Measurements from ENCODE around the gene ACOX3.
"Not testable (repeated sequence)": the region's sequence is repeated elsewhere in the genome, so short reads cannot be mapped to it uniquely, and the experiment has no call there.

ACOX3 gene

DNA sequence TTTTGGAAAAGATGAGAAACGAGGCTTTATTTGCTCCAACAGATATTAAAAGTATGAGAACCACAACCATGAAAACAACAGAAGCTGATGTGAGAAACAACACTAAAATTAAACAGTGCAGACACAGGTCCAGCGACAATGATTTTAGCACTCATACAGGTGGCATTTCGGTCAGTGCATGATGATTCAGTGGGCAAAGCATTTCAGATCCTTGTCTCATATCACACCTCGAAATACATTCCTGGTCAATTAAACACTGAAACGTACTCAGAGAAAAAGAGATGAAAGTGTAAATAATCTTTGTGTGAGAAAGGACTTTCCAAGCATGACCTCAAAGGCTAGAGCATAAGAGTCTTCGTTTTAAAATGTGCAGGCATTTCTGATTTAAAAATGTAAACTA lies 85.2 kb downstream of the ACOX3 start:
- peaks cover 7% of the 10 kb centered on the region for H3K27me3 ChIP-seq (ENCODE audit: control insufficient read depth, insufficient read depth, low read length)
- H3K4me3 ChIP-seq (ENCODE audit: low read length), result no peak overlapping the region
- H3K4me1 ChIP-seq (ENCODE audit: control insufficient read depth, insufficient read depth, low read length), result peaks cover 11% of the 10 kb centered on the region
- H3K9me3 ChIP-seq (ENCODE audit: control insufficient read depth, low read length), result no peaks in the 10 kb centered on the region
- H3K9ac ChIP-seq (ENCODE audit: low read length), result no peak overlapping the region
- no peaks in the 10 kb centered on the region for H3K36me3 ChIP-seq (ENCODE audit: control insufficient read depth, insufficient read depth, low read length)

DNA sequence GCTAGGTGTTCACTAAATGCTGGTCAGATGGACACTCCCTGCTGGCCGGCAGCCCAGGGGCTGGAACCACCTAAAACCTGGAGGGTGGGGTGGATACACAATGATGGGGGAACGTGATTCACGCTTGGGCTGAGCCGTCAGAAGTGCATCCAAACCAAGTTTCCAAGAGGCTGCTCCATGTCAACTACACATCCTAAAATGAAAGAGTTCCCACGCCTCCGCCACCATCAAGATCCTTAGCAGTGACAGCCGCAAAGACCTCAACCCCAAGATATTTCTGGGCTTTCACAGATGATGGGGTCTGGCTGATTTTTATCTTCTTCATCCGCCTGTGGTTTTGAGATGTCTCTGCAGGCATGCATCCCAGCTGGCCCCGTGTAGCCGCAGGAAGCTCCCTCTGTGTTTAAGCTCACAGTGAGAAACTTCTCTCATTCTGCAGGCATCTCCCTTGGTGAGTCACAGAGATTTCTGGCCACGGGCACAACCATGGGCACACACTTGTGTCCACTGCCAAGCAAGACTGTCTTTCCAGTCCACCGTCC lies 86.5 kb downstream of the ACOX3 start:
- Histone ChIP-seq H3K4me3 (ENCODE audit: low read length) (no peak overlapping the region), H3K9me3 (ENCODE audit: control insufficient read depth, low read length) (no peaks in the 10 kb centered on the region), H3K4me1 (ENCODE audit: control insufficient read depth, insufficient read depth, low read length) (peaks cover 11% of the 10 kb centered on the region)

DNA sequence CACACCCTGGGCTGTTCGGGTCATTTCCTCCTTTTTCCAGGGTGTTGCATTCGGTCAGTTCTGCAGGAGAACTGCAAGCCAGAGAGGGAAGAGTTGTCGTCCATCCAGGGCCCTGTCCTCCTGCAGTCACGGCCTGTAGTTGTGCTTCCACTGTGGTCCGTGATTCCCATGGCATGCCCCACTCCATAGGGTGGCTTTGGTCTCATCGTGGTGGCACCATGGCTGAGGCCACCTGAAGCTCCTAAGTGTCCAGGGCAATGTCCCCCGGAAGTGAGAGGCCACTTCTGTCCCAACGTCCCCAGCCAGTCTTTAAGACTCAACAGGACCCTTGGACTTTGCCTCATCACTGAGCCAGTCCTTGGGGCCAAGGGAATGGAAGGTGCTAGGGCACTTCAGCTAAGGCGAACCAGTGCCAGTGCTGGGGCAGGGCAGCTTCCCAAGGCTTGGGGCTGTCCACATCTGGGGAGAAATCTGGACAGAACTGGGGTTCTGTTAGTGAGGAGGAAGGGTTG lies 87.3 kb downstream of the ACOX3 start:
- H3K27me3 ChIP-seq (ENCODE audit: control insufficient read depth, insufficient read depth, low read length), result peaks cover 7% of the 10 kb centered on the region

More for the DNA sequence above, 86.5 kb downstream of the ACOX3 start:
- Histone ChIP-seq H3K27me3 (ENCODE audit: control insufficient read depth, insufficient read depth, low read length) (peaks cover 7% of the 10 kb centered on the region), H3K9ac (ENCODE audit: low read length) (no peak overlapping the region), H3K36me3 (ENCODE audit: control insufficient read depth, insufficient read depth, low read length) (no peaks in the 10 kb centered on the region)

DNA sequence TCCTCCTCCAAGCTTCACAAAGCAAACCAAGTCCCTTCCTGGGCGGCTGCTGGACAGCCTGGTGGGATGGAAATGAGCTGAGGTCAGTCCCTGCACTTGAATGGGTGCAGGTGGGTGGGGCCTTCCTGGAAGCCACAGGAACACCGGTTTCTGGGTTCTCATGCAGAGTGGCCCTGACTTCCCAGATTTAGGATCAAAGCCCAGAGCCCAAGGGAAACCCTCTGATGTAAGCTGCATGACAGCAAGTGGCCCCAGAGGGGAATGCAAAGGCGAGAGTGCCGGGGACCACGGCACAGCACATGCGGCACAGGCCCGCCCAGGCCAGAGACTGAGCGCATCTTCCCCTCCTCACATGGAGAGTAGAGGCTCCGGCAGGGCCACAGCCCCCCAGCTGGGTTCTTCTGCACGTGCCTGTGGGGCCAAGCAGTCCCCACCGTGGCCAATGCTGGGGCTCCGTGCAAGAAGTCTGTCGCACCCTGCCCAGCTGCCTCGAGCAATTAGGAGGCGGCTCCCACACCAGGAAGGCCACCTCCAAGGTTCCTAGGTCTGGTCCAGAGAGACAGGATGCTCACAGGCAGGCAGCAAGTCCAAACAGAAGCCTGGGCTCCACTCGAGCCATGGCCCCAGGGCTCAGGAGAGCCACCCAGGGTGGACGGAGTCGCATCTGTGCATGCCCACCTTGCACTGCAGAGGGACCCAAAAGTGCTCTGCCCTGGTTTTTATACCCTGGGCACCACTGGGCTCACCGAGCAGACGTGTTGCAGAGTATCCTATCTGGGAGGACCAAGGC lies 88.0 kb downstream of the ACOX3 start:
- H3K4me1 ChIP-seq (ENCODE audit: control insufficient read depth, insufficient read depth, low read length), result peaks cover 11% of the 10 kb centered on the region
- H3K9ac ChIP-seq (ENCODE audit: low read length), result no peak overlapping the region
- H3K27me3 ChIP-seq (ENCODE audit: control insufficient read depth, insufficient read depth, low read length), result peaks cover 7% of the 10 kb centered on the region
- no peaks in the 10 kb centered on the region for H3K36me3 ChIP-seq (ENCODE audit: control insufficient read depth, insufficient read depth, low read length)
- H3K4me3 ChIP-seq (ENCODE audit: low read length), result no peak overlapping the region
- no peaks in the 10 kb centered on the region for H3K9me3 ChIP-seq (ENCODE audit: control insufficient read depth, low read length)

More for the DNA sequence above, 87.3 kb downstream of the ACOX3 start:
- Histone ChIP-seq H3K4me1 (ENCODE audit: control insufficient read depth, insufficient read depth, low read length) (peaks cover 11% of the 10 kb centered on the region), H3K36me3 (ENCODE audit: control insufficient read depth, insufficient read depth, low read length) (no peaks in the 10 kb centered on the region), H3K9ac (ENCODE audit: low read length) (no peak overlapping the region), H3K4me3 (ENCODE audit: low read length) (no peak overlapping the region), H3K9me3 (ENCODE audit: control insufficient read depth, low read length) (no peaks in the 10 kb centered on the region)

DNA sequence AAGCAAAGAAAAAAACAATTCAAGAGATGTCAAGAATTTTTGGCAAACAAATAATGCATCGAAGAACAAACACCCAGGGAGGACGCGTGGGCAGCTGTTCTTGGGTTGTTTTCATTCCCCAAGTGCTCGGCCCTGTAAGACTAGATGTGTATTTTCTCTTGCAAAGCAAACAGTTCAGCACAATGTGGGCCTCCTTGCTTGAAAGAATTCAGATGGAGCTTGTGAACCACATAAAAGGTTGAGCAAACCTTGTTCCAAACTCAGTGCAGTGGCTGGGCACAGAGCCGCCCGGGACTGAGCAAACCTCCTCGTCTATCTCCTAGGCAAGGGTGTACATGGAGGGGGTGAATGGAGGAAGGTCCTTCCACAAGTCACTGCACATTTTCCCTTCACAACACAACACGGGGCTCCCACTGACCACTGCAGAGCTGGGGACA lies 88.6 kb downstream of the ACOX3 start:
- Histone ChIP-seq H3K36me3 (ENCODE audit: control insufficient read depth, insufficient read depth, low read length) (no peaks in the 10 kb centered on the region), H3K4me1 (ENCODE audit: control insufficient read depth, insufficient read depth, low read length) (peaks cover 11% of the 10 kb centered on the region), H3K9me3 (ENCODE audit: control insufficient read depth, low read length) (no peaks in the 10 kb centered on the region), H3K27me3 (ENCODE audit: control insufficient read depth, insufficient read depth, low read length) (peaks cover 7% of the 10 kb centered on the region), H3K9ac (ENCODE audit: low read length) (no peak overlapping the region), H3K4me3 (ENCODE audit: low read length) (no peak overlapping the region)

DNA sequence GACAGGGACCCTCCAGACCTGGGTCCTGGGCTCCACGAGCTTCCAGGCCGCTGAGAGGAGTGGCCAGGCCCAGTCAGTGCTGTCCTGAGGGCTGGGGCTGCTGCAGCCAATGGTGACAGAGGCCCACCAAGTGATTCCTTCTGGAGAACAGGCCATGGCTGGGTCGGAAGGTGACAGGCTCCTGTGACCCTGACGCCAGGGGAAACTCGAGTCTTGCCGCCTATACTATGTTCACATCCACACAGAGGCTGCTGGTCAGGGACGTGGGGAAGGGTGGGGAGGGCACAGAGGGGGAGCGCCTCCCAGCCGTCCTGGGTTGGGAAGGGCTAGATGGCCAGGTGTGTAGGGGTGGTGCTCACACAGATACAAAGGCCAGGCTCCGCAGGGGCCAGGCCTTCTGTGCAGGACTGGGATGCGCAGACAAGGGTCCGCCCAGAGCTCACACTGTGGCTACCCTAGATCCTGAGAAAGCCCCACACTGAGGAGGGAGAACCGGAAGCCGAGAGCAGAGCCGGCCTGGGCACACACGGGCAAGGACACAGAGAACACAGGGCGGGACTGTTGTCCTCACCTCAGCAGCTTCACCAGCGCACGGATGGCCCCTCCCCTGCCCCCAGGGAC lies 89.6 kb downstream of the ACOX3 start:
- Histone ChIP-seq H3K9me3 (ENCODE audit: control insufficient read depth, low read length) (no peaks in the 10 kb centered on the region), H3K4me1 (ENCODE audit: control insufficient read depth, insufficient read depth, low read length) (peaks cover 11% of the 10 kb centered on the region), H3K36me3 (ENCODE audit: control insufficient read depth, insufficient read depth, low read length) (no peaks in the 10 kb centered on the region), H3K4me3 (ENCODE audit: low read length) (no peak overlapping the region), H3K27me3 (ENCODE audit: control insufficient read depth, insufficient read depth, low read length) (peaks cover 7% of the 10 kb centered on the region), H3K9ac (ENCODE audit: low read length) (no peak overlapping the region)

DNA sequence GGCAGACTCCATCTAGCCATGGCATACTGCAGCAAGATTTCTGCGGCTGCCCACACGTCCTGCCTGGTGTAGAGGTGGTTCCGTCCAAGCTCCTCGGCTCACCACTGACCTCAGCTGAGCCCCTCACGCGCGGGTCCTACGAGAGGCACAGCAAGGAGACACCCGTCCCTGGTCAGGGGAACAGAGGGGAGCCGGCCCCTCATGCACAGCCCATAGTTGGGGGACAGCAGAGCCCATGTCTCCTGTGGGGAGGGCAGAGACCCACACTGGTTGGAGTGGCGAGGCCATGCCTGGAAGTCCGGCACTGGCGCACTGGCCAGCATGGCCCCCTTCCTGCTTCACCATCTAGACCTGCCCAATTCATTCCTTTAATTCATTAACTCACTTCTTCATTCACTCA lies 90.2 kb downstream of the ACOX3 start:
- H3K27me3 ChIP-seq (ENCODE audit: control insufficient read depth, insufficient read depth, low read length), result peaks cover 7% of the 10 kb centered on the region
- peaks cover 11% of the 10 kb centered on the region for H3K4me1 ChIP-seq (ENCODE audit: control insufficient read depth, insufficient read depth, low read length)
- H3K9ac ChIP-seq (ENCODE audit: low read length), result no peak overlapping the region
- no peak overlapping the region for H3K4me3 ChIP-seq (ENCODE audit: low read length)
- no peaks in the 10 kb centered on the region for H3K36me3 ChIP-seq (ENCODE audit: control insufficient read depth, insufficient read depth, low read length)
- no peaks in the 10 kb centered on the region for H3K9me3 ChIP-seq (ENCODE audit: control insufficient read depth, low read length)

DNA sequence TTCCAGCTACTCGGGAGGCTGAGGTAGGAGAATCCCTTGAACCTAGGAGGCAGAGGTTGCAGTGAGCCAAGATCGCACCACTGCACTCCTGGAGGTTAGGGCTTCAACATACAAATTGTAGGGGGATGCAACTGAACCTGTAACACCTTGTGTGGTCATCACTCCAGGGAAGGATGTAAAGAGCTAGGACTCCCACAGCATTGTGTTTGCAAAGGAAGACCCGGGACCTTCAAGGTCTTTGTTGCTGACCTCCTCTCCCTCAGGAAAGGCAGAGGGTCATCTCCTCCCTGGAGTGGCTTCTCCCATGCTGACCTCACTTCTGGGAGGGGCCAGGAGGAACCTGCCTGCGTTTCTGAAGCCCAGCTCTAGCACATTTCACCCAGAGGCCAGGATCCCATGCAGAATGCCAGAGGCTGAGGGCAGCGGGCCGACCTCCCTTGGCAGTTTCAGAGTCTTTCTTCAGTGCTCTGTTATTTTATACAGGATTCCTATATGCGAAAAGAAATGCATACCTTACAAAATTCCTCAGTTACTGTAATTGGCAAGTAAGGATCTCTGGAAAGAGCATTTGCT lies 90.8 kb downstream of the ACOX3 start:
- H3K4me1 ChIP-seq (ENCODE audit: control insufficient read depth, insufficient read depth, low read length), result peaks cover 11% of the 10 kb centered on the region
- no peaks in the 10 kb centered on the region for H3K9me3 ChIP-seq (ENCODE audit: control insufficient read depth, low read length)
- H3K36me3 ChIP-seq (ENCODE audit: control insufficient read depth, insufficient read depth, low read length), result no peaks in the 10 kb centered on the region
- no peak overlapping the region for H3K9ac ChIP-seq (ENCODE audit: low read length)
- no peak overlapping the region for H3K4me3 ChIP-seq (ENCODE audit: low read length)
- peaks cover 7% of the 10 kb centered on the region for H3K27me3 ChIP-seq (ENCODE audit: control insufficient read depth, insufficient read depth, low read length)

DNA sequence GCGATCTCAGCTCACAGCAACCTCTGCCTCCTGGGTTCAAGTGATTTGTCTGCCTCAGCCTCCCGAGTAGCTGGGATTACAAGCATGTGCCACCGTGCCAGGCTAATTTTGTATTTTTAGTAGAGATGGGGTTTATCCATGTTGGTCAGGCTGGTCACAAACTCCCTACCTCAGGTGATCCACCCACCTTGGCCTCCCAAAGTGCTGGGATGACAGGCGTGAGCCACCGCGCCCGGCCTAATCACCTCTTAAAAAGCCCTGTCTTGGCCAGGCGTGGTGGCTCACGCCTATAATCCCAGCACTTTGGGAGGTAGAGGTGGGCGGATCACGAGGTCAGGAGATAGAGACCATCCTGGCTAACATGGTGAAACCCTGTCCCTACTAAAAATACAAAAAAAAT lies 91.3 kb downstream of the ACOX3 start:
- not testable (repeated sequence) for H3K9me3 ChIP-seq (ENCODE audit: control insufficient read depth, low read length); H3K9ac ChIP-seq (ENCODE audit: low read length); H3K27me3 ChIP-seq (ENCODE audit: control insufficient read depth, insufficient read depth, low read length); H3K4me3 ChIP-seq (ENCODE audit: low read length); H3K36me3 ChIP-seq (ENCODE audit: control insufficient read depth, insufficient read depth, low read length)
- H3K4me1 ChIP-seq (ENCODE audit: control insufficient read depth, insufficient read depth, low read length), result peaks cover 11% of the 10 kb centered on the region

DNA sequence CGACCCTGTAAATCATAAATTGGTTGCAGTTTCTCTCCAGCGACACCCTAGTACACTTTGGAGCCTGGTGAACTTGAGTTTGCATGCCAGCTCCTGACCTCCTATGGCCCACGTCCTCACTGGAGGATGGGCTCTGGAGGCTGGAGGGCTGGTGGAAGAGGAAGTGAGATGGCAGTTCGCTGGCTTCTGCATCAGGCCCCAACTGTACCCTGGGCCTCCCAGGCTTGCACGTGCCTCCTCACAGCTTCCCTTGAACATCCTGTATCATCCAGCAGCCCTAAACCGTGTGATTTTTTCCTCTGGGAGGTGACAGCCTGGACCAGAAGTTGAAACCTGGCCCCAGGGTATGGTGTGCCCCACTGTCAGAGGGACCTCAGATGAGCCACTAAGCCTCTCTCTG lies 92.5 kb downstream of the ACOX3 start:
- no peak overlapping the region for H3K4me3 ChIP-seq (ENCODE audit: low read length)
- no peak overlapping the region for H3K9ac ChIP-seq (ENCODE audit: low read length)
- peaks cover 11% of the 10 kb centered on the region for H3K4me1 ChIP-seq (ENCODE audit: control insufficient read depth, insufficient read depth, low read length)
- H3K9me3 ChIP-seq (ENCODE audit: control insufficient read depth, low read length), result no peaks in the 10 kb centered on the region
- no peaks in the 10 kb centered on the region for H3K36me3 ChIP-seq (ENCODE audit: control insufficient read depth, insufficient read depth, low read length)
- peaks cover 7% of the 10 kb centered on the region for H3K27me3 ChIP-seq (ENCODE audit: control insufficient read depth, insufficient read depth, low read length)

DNA sequence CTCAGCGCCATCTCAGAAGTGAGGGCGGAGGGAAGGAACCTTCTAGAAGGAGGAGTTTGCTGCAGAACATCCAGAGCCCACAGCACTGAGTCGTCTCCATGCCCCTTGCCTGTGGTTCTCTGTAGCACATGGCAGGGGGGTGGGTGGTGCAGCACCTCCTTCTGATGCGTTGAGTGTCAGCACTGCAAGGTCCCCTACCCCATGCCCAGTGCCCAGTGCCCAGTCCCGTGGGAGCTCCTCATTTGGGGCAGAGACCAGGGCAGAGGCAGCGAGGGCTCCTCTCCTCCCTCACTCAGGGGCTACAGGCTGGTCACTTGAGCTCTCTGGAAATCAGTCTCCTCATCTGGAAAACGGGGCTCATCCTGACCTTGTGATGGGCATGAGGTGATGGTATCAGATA lies 92.9 kb downstream of the ACOX3 start:
- Histone ChIP-seq H3K4me3 (ENCODE audit: low read length) (no peak overlapping the region), H3K27me3 (ENCODE audit: control insufficient read depth, insufficient read depth, low read length) (peaks cover 7% of the 10 kb centered on the region), H3K9ac (ENCODE audit: low read length) (no peak overlapping the region), H3K9me3 (ENCODE audit: control insufficient read depth, low read length) (no peaks in the 10 kb centered on the region), H3K4me1 (ENCODE audit: control insufficient read depth, insufficient read depth, low read length) (peaks cover 11% of the 10 kb centered on the region), H3K36me3 (ENCODE audit: control insufficient read depth, insufficient read depth, low read length) (no peaks in the 10 kb centered on the region)

Data from mucosa of stomach (tissue), 1 donor.